Measurements from ENCODE around the gene CEACAM16.

Gene CEACAM16

GRCh38 chr19:44725251-44725650, 26.3 kb downstream of the CEACAM16 start:
- no peak for TF ChIP-seq CTCF (IDR thresholded peaks at IDR 0.05; ENCODE audit: low read depth, low read length, poor library complexity, severe bottlenecking)
- no peak for TF ChIP-seq EZH2phosphoT487 (IDR thresholded peaks at IDR 0.05; ENCODE audit: borderline replicate concordance, low read length)
- no peak overlapping the region for H3K4me2 ChIP-seq (ENCODE audit: low read length)
- H3K9me2 ChIP-seq (replicated peaks; ENCODE audit: control insufficient read depth, low read length): no peaks in the 10 kb centered on the region
- no peak overlapping the region for H3K4me3 ChIP-seq (ENCODE audit: low read length)
- no peaks in the 10 kb centered on the region for H4K20me1 ChIP-seq (ENCODE audit: control insufficient read depth, insufficient read depth, low read depth, low read length)
- H3F3A ChIP-seq (ENCODE audit: control insufficient read depth, insufficient read depth): no peaks in the 10 kb centered on the region
- no peaks in the 10 kb centered on the region for H3K36me3 ChIP-seq (ENCODE audit: control insufficient read depth, low read length)
- H3K4me1 ChIP-seq (ENCODE audit: control insufficient read depth, low read length): peaks cover 46% of the 10 kb centered on the region
- H3K79me2 ChIP-seq (ENCODE audit: control insufficient read depth, low read length): no peaks in the 10 kb centered on the region
- H3K27ac ChIP-seq (ENCODE audit: low read depth, low read length): no peak overlapping the region
- H3K9me3 ChIP-seq (ENCODE audit: control insufficient read depth, insufficient read depth, low read length): no peaks in the 10 kb centered on the region
- H3K27me3 ChIP-seq (ENCODE audit: control insufficient read depth, low read length): peaks cover 15% of the 10 kb centered on the region

- no peak for TF ChIP-seq CTCF (IDR thresholded peaks at IDR 0.05; ENCODE audit: low read depth, low read length, poor library complexity, severe bottlenecking)
- no peak for TF ChIP-seq EZH2phosphoT487 (IDR thresholded peaks at IDR 0.05; ENCODE audit: borderline replicate concordance, low read length)
- Histone ChIP-seq H3K27ac (ENCODE audit: low read depth, low read length) (no peak overlapping the region), H3K36me3 (ENCODE audit: control insufficient read depth, low read length) (no peaks in the 10 kb centered on the region), H3F3A (ENCODE audit: control insufficient read depth, insufficient read depth) (no peaks in the 10 kb centered on the region), H3K4me2 (ENCODE audit: low read length) (no peak overlapping the region), H3K9me3 (ENCODE audit: control insufficient read depth, insufficient read depth, low read length) (no peaks in the 10 kb centered on the region), H3K27me3 (ENCODE audit: control insufficient read depth, low read length) (peaks cover 15% of the 10 kb centered on the region), H3K4me1 (ENCODE audit: control insufficient read depth, low read length) (peaks cover 43% of the 10 kb centered on the region), H3K4me3 (ENCODE audit: low read length) (no peak overlapping the region), H3K79me2 (ENCODE audit: control insufficient read depth, low read length) (no peaks in the 10 kb centered on the region), H3K9me2 (replicated peaks; ENCODE audit: control insufficient read depth, low read length) (no peaks in the 10 kb centered on the region), H4K20me1 (ENCODE audit: control insufficient read depth, insufficient read depth, low read depth, low read length) (no peaks in the 10 kb centered on the region)
Measured at GRCh38 chr19:44725684-44726083, 26.7 kb downstream of the CEACAM16 start.

- H3K79me2 ChIP-seq (ENCODE audit: control insufficient read depth, low read length): no peaks in the 10 kb centered on the region
- TF ChIP-seq EZH2phosphoT487 (IDR thresholded peaks at IDR 0.05; ENCODE audit: borderline replicate concordance, low read length) (no peak), CTCF (IDR thresholded peaks at IDR 0.05; ENCODE audit: low read depth, low read length, poor library complexity, severe bottlenecking) (no peak)
- H3F3A ChIP-seq (ENCODE audit: control insufficient read depth, insufficient read depth): no peaks in the 10 kb centered on the region
- no peaks in the 10 kb centered on the region for H4K20me1 ChIP-seq (ENCODE audit: control insufficient read depth, insufficient read depth, low read depth, low read length)
- no peak overlapping the region for H3K4me2 ChIP-seq (ENCODE audit: low read length)
- no peak overlapping the region for H3K4me3 ChIP-seq (ENCODE audit: low read length)
- H3K36me3 ChIP-seq (ENCODE audit: control insufficient read depth, low read length): no peaks in the 10 kb centered on the region
- H3K9me2 ChIP-seq (replicated peaks; ENCODE audit: control insufficient read depth, low read length): no peaks in the 10 kb centered on the region
- H3K9me3 ChIP-seq (ENCODE audit: control insufficient read depth, insufficient read depth, low read length): no peaks in the 10 kb centered on the region
- H3K27me3 ChIP-seq (ENCODE audit: control insufficient read depth, low read length): peaks cover 15% of the 10 kb centered on the region
- peaks cover 37% of the 10 kb centered on the region for H3K4me1 ChIP-seq (ENCODE audit: control insufficient read depth, low read length)
- no peak overlapping the region for H3K27ac ChIP-seq (ENCODE audit: low read depth, low read length)
Measured at GRCh38 chr19:44726465-44726864, 27.5 kb downstream of the CEACAM16 start.

GRCh38 chr19:44728178-44728577, 29.2 kb downstream of the CEACAM16 start:
- Histone ChIP-seq H3K4me1 (ENCODE audit: control insufficient read depth, low read length) (peaks cover 24% of the 10 kb centered on the region), H3K27me3 (ENCODE audit: control insufficient read depth, low read length) (peaks cover 10% of the 10 kb centered on the region; the same call in 1 of the 2 replicates), H3K4me2 (ENCODE audit: low read length) (no peak overlapping the region), H4K20me1 (ENCODE audit: control insufficient read depth, insufficient read depth, low read depth, low read length) (no peaks in the 10 kb centered on the region), H3K79me2 (ENCODE audit: control insufficient read depth, low read length) (no peaks in the 10 kb centered on the region), H3K27ac (ENCODE audit: low read depth, low read length) (no peak overlapping the region), H3F3A (ENCODE audit: control insufficient read depth, insufficient read depth) (no peaks in the 10 kb centered on the region), H3K4me3 (ENCODE audit: low read length) (no peak overlapping the region), H3K9me2 (replicated peaks; ENCODE audit: control insufficient read depth, low read length) (no peaks in the 10 kb centered on the region), H3K36me3 (ENCODE audit: control insufficient read depth, low read length) (no peaks in the 10 kb centered on the region), H3K9me3 (ENCODE audit: control insufficient read depth, insufficient read depth, low read length) (no peaks in the 10 kb centered on the region)
- TF ChIP-seq CTCF (IDR thresholded peaks at IDR 0.05; ENCODE audit: low read depth, low read length, poor library complexity, severe bottlenecking) (no peak), EZH2phosphoT487 (IDR thresholded peaks at IDR 0.05; ENCODE audit: borderline replicate concordance, low read length) (no peak)
